Activated T-cell treated with anti-CD3 and anti-CD28 coated beads, Interleukin-2, amount 50 U/mL, for 1 hour (primary cell): ENCODE measurements around the gene SUPT7L.
"Not testable (repeated sequence)": the region's sequence is repeated elsewhere in the genome, so short reads cannot be mapped to it uniquely, and the experiment has no call there.

Experiments used
- DNase-seq: peaks from one replicate; pipeline ENCODE4 v3.0.0-alpha.2; 2020

SUPT7L gene

DNA sequence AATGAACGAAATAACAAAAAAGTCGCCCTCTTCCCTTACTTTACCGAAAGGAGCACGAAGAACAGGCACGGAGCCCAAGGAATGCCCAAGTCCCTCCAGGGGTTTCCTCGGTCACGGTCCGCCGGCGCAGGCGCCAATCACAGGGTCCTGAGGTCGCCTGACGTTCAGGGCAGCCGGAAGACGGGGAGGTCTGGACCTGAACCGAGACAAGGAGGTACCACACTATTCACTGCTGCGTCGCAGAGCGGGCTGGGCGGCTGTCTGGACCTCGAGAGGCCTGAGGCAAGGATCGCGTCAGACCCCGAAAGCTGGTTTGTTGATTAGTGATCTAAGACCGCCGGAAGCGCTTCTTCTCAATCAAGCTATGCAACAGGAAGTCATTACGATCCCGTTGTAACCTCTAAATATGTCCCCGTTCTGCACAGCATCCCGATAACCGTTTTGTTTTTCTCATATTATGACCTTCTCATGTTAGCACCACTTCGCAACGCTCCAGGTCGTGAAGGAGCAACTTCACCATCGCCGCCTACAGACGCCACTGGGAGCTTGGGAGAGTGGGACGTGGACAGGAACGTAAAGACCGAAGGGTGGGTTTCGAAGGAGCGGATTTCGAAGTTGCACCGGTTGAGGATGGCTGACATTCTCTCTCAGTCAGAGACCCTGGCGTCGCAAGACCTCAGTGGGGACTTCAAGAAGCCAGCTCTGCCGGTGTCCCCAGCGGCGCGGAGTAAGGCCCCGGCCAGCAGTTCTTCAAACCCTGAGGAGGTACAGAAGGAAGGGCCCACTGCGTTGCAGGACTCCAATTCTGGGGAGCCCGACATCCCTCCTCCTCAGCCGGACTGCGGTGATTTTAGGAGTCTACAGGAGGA, at the start of gene SUPT7L, which contains the start of gene SLC4A1AP:
TSS of gene SUPT7L (minus strand) at position 330 of the 869 bp plus-strand sequence. CDS start 1,422 bp downstream, outside the sequence.
TSS of gene SLC4A1AP (plus strand) at position 605 of the 869 bp plus-strand sequence. CDS start at position 631, 26 bp downstream.
- DNase-seq, result peak; percentile 82

- no peak for DNase-seq
These were observed 49.8 kb upstream of the SUPT7L start for GRCh38 chr2:27713201-27713600.

DNA sequence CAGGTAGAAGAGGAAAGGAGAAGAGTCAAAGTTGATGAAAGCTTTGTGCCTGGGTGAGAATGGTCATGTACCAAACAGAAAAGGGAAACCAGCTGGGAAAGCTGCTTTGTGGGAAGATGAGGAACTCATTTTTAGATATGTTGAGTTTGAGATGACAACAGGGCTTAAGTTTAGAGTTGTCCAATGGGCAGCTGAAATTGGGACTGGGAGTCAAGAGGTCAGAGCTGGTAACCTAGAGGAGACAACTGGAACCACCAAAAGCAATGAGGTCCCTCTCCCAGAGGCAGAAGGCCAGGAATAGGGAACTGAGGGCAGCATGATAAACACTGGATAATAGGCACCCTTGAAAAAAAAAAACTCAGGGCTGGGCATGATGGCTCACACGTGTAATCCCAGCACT, 49.1 kb upstream of the SUPT7L start:
- no peak for DNase-seq

DNA sequence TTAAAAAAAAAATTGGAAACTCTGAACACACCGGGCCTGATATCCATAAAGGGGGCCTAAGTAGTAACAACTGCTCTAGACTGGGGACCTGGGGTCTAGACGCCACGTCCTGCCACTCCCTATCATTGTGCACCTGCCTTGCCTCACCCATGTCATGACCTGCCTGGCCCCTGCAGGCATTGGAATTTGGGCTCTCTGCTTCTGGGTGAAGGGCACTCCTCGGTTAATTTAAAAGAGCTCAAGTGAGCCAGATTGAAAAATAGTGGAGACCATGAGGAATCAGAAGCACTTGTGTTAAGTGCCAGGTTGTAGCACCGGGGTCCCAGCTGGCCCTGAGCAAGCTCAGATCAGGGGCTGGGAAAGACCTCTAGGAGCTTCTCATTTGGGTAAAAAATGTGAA, 48.4 kb upstream of the SUPT7L start:
- no peak for DNase-seq

GRCh38 chr2:27710640-27711430, 47.4 kb upstream of the SUPT7L start:
- DNase-seq, result no peak

DNA sequence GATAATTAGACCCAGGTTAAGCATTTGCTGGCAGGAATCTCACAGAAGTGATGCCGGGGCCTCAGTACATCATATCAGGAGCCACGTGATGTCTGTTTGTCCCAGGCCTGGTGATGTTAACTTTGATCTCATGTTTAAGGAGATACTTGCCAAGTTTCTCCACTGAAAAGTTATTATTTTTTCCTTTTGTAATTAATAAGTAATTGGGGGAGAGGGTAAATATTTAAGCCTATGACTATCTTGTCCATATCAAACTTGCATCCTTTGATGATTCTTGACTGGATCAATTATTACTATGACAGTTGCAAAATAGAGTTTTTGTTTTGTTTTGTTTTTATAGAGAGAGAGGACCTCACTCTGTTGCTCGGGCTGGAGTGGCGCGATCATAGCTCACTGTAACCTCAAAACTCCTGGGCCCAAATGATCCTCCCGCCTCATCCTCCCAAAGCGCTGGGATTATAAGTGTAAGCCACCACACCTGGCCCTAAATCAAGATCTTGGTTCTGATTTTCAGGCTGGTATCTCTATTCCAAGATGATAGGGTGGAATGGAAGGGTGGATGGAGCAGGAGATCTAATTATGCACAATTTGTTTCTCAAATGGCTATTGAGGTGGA, 46.7 kb upstream of the SUPT7L start:
- no peak for DNase-seq

- DNase-seq, result no peak
These were observed 45.9 kb upstream of the SUPT7L start for GRCh38 chr2:27709326-27709725.

GRCh38 chr2:27708666-27709065, 45.3 kb upstream of the SUPT7L start:
- DNase-seq, result no peak

GRCh38 chr2:27708257-27708654, 44.8 kb upstream of the SUPT7L start:
- DNase-seq, result no peak

- no peak for DNase-seq
These were observed 44.2 kb upstream of the SUPT7L start for GRCh38 chr2:27707462-27708256.

DNA sequence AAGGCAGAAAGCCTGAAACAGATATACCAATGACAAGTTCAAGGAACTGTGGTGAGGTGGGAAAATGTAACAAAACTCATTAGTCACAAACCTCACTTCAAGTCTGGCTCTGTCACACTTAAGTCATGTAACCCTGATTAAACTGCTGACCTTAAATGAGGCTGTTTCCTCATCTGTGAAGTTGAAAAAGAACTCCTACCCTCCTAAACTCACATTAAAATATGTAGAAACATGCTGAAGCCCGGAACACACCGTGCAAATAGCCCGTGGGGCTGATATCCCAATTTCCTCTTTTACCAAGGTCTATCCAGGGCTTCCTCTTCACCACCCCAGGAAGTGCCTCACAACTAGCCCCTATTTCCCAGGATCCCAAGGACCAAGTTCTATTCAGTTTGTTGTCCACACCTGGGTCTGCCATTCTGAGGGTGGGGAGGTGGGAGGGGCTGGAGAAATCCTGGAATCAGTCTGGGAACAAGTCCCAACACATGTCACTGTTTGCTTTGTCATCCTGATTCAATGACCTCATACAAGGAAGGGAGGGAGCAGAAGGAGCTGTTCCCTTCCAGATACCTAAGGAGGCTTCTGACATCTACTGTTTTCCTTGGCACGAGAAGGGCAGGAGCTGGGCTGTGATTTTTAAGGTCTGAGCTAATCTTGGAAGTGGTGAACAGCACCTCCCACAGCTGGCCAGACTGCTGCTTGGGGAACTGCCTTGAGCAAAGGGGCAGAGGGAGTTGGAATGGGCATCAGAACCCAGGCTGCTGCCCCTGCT, 42.6 kb upstream of the SUPT7L start:
- DNase-seq, result no peak

GRCh38 chr2:27704342-27704876, 41.0 kb upstream of the SUPT7L start:
- DNase-seq, result no peak

GRCh38 chr2:27703638-27704341, 40.4 kb upstream of the SUPT7L start:
- DNase-seq, result peak; percentile 82

- no peak for DNase-seq
These were observed 38.9 kb upstream of the SUPT7L start for GRCh38 chr2:27702302-27702701.

DNA sequence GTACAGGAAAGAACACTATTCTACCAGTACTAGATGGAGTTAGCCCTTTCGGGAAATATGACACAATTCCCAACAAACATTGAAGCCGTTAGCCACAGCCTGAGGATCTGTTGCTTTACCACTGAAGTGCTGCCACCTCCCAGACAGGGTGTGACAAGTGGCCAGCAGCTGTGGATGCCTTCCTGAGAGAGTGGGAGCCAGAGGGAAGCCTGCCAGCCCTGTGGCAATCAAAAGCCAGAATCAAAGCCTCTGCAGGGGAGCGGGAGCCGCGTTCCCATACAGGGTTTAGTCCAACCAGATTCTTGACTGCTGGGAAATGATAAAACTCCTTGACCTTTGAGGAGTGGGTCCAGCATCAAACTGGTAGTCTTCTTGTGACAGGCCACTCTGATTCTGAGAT, 38.3 kb upstream of the SUPT7L start:
- DNase-seq, result no peak

GRCh38 chr2:27697660-27698059, 34.2 kb upstream of the SUPT7L start:
- no peak for DNase-seq

DNA sequence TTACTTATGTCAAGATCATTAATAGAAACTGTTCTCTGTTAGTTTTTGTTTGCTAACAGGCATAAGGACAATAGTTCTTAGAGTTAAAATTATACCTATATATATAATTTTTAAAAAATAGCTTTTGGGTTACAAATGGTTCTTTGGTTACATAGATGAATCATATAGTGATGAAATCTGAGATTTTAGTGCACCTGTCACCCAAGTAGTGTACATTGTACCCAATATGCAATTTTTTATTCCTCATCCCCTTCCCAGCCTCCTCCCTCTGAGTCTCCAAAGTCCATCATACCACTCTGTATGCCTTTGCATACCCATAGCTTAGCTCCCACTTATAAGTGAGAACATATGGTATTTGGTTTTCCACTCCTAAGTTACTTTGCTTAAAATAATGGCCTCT, 26.6 kb upstream of the SUPT7L start:
- no peak for DNase-seq

DNA sequence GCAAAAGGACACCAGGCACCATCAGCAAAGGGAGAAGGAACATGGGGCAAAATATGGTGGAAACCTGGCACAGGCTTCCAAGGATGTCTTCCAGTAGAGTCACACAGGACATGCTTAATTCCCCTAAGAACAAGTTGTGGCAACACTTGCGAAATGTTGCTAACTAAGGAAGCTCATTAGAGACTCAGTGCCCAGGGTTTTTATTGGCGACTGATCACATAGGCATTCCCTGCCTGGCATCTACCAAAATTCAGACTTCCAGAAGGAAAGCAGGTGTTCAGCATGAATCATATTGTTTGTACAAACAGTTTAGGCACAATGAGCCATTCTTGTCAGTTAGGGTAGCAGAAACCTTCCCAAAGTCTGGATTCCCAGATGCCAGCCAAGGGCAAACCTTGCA, 26.0 kb upstream of the SUPT7L start:
- no peak for DNase-seq

DNA sequence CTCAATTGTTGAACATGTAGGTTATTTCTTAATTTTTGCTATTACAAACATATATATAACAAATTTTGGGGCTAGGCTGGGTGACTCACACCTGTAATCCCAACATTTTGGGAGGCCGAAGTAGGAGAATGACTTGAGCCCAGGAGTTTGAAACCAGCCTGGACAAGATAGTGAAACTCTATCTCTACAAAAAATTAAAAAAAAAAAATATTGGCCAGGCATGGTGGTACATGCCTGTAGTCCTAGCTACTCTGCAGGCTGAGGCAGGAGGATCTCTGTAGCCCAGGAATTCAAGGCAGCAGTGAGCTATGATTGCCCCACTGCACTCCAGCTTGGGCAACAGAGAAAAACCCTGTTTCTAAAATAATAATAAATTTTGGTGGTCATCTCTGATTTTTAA, 23.8 kb upstream of the SUPT7L start:
- DNase-seq, result no peak

DNA sequence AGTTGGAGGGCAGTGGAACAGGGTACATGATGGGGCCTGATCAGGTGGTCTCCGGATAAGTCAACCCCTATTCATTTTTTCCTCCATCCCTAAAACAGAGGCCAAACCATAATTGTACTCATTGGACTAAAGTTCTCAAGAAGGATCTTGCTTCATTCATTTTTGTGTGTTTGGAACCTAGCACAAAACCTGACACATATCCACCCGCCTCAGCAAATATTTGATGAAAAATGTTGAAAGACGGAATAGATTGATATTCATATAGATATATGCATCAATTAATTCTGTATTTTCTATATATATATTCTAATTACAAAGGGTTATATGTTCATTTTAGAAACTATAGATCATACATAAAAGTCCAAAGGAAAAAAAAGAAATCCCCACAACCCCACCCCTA, 22.2 kb upstream of the SUPT7L start:
- DNase-seq, result no peak

DNA sequence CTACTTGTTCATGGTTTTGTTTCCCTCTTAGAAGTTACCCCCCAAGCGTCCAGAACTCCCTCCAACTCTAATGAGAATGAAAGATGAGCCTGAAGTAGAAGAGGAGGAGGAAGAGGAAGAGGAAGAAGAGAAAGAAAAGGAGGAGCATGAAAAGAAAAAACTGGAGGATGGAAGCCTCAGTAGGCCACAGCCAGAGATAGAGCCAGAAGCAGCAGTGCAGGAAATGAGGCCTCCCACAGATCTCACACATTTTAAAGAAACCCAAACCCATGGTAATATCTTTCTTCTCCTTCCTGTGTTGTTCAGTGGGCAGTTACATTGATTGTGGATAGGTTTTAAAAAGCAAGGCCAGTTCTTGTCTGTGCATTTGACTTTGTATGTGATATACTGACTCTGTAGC, 21.6 kb upstream of the SUPT7L start:
- not testable (repeated sequence) for DNase-seq
